CD4-positive, alpha-beta T cell (primary cell): ENCODE results near the gene SLC5A3. TPM values are rescaled to one million over a fixed set of nuclear protein-coding genes. Genes with fewer than 3 reads are reported as not detected.

Source experiments
- ATAC-seq: fragments of 200-7000 bp; cut with Tn5 transposase; one replicate; pipeline ENCODE4 v1.10.0; 2022; ENCODE audit warnings: mild to moderate bottlenecking; ENCODE audit not compliant: poor library complexity
- CTCF ChIA-PET: fragments of 350-600 bp; sonication (Branson Sonifier 250); formaldehyde crosslinking; loops from one replicate; lab custom pipeline; 2021; ENCODE audit warnings: antibody characterized with exemption, inconsistent platforms; lab: Charles Lee
- POLR2A ChIA-PET: fragments of 350-600 bp; sonication (Branson Sonifier 250); formaldehyde crosslinking; loops from one replicate; lab custom pipeline; 2021; ENCODE audit warnings: antibody characterized with exemption, inconsistent platforms; lab: Charles Lee
- DNase-seq, 14 experiments: peaks; one replicate each; pipeline ENCODE4 v3.0.0-alpha.2; 2013 to 2020; ENCODE audit warnings: mixed read lengths in 2 of 14
- H3K27ac ChIP-seq, 2 donors: one replicate each; pipeline versions ENCODE4 v1.5.1 to v1.7.0; 2013; ENCODE audit warnings: low read length in 2 of 2, low read depth in 1 of 2, mild to moderate bottlenecking in 1 of 2
- H3K27me3 ChIP-seq, 2 experiments: 1 replicate in 1 of 2; 2 replicates in 1 of 2; pipeline versions ENCODE4 v1.6.1 to v1.7.0; 2013; ENCODE audit warnings: low read length in 2 of 2, control low read depth in 1 of 2, mild to moderate bottlenecking in 1 of 2, moderate library complexity in 1 of 2; ENCODE audit not compliant: insufficient read depth in 2 of 2, control insufficient read depth in 1 of 2
- H3K36me3 ChIP-seq: one replicate; pipeline ENCODE4 v1.6.1; 2013; ENCODE audit warnings: low read length, control low read depth; ENCODE audit not compliant: insufficient read depth
- H3K4me1 ChIP-seq: one replicate; pipeline ENCODE4 v1.6.1; 2013; ENCODE audit warnings: low read length, control low read depth; ENCODE audit not compliant: insufficient read depth
- H3K4me3 ChIP-seq: one replicate; pipeline ENCODE4 v1.5.1; 2013; ENCODE audit warnings: mild to moderate bottlenecking, low read length, moderate library complexity
- H3K9me3 ChIP-seq, 2 experiments: 1 replicate in 1 of 2; 2 replicates in 1 of 2; pipeline versions ENCODE4 v1.6.1 to v1.7.0; 2013; ENCODE audit warnings: low read length in 2 of 2, mild to moderate bottlenecking in 2 of 2, control low read depth in 1 of 2, moderate library complexity in 1 of 2; ENCODE audit not compliant: control insufficient read depth in 1 of 2, insufficient read depth in 1 of 2
- H3K27ac Mint-ChIP-seq: one replicate; pipeline ENCODE4 v1.8.0; 2020; ENCODE audit warnings: mixed read lengths
- H3K27me3 Mint-ChIP-seq: one replicate; pipeline ENCODE4 v1.8.0; 2021; ENCODE audit warnings: mixed read lengths
- H3K36me3 Mint-ChIP-seq: one replicate; pipeline ENCODE4 v1.8.0; 2021; ENCODE audit warnings: low read depth, mixed read lengths
- H3K4me1 Mint-ChIP-seq: one replicate; pipeline ENCODE4 v1.8.0; 2021; ENCODE audit warnings: low read depth, mixed read lengths
- H3K4me3 Mint-ChIP-seq: one replicate; pipeline ENCODE4 v1.8.0; 2020; ENCODE audit warnings: mild to moderate bottlenecking, mixed read lengths
- H3K9me3 Mint-ChIP-seq: one replicate; pipeline ENCODE4 v1.8.0; 2020; ENCODE audit warnings: mixed read lengths
- CTCF ChIP-seq: fragments of 200-600 bp; IDR thresholded peaks from one replicate; pipeline ENCODE4 v1.8.0; 2022; ENCODE audit warnings: antibody characterized with exemption, mild to moderate bottlenecking
- intact Hi-C, 2 experiments: fragments of 100-400 bp; cut with DNase I in 1 of 2; cut with micrococcal nuclease in 1 of 2; formaldehyde crosslinking; loops; one replicate each; pipeline versions ENCODE4 v1.15.1 to v1.9.0; 2023 to 2025; cut with DNase I, micrococcal nuclease
- total RNA-seq, 174 experiments: library from RNA in 2 of 174; stranded (reverse) in 2 of 174; gene quantifications; one replicate each; pipeline ENCODE4 v1.2.3 and lab custom pipeline; 2021 to 2026

Gene SLC5A3
- total RNA-seq, 2 experiments from 2014 or later, result 4.6 to 4.9 TPM

GRCh38 chr21:34075760-34076660 lies 2.6 kb downstream of the SLC5A3 start:
- H3K27ac ChIP-seq, result no peak overlapping the region
- H3K4me1 ChIP-seq, result peaks cover 45% of the 10 kb centered on the region
- H3K27me3 ChIP-seq, result no peaks in the 10 kb centered on the region
- H3K4me3 ChIP-seq, result peak overlapping the region; percentile 63
- DNase-seq (peak in 3 of 14 experiments; percentile 23 to 26 (median 26)), ATAC-seq (no peak)
- Mint-ChIP-seq H3K4me1 (peaks cover 78% of the 10 kb centered on the region), H3K27me3 (no peaks in the 10 kb centered on the region), H3K9me3 (no peaks in the 10 kb centered on the region), H3K36me3 (peaks cover 33% of the 10 kb centered on the region), H3K4me3 (peak overlapping the region; percentile 89), H3K27ac (peak overlapping the region; percentile 88)
- H3K36me3 ChIP-seq, result peaks cover 3% of the 10 kb centered on the region
- ChIA-PET CTCF (interaction anchor here (1.0 to 3.6 kb wide), 4 partner anchors 12 to 152 kb away, joined by 3 to 18 read pairs (median 10); no protein-coding TSS in a partner anchor), POLR2A (interaction anchor here (0.8 to 4.2 kb wide), 9 partner anchors 15 to 152 kb away, joined by 3 to 40 read pairs (median 5); no protein-coding TSS in a partner anchor)
- intact Hi-C loops, result loop anchor here (1.0 to 10.0 kb wide), 8 partner anchors 51 to 431 kb away; partner anchors contain the start of genes CRYZL1 (in 1 of the 2) and ITSN1 (in 1 of the 2)
- H3K9me3 ChIP-seq, result no peaks in the 10 kb centered on the region
- TF ChIP-seq CTCF, result no peak

- no peaks in the 10 kb centered on the region for H3K9me3 ChIP-seq
- Mint-ChIP-seq H3K4me3 (peak overlapping the region; percentile 62), H3K9me3 (no peaks in the 10 kb centered on the region), H3K27me3 (no peaks in the 10 kb centered on the region), H3K4me1 (peaks cover 85% of the 10 kb centered on the region), H3K36me3 (peaks cover 39% of the 10 kb centered on the region), H3K27ac (peak overlapping the region; percentile 55)
- ChIA-PET POLR2A (interaction anchor here (1.0 to 1.9 kb wide), 2 partner anchors 14 to 140 kb away, joined by 4 to 5 read pairs; no protein-coding TSS in a partner anchor), CTCF (interaction anchor here (1.9 to 3.6 kb wide), 2 partner anchors 15 to 153 kb away, joined by 16 to 18 read pairs; no protein-coding TSS in a partner anchor)
- TF ChIP-seq CTCF, result no peak
- intact Hi-C loops, result loop anchor here (5.0 to 10.0 kb wide), 4 partner anchors 50 to 432 kb away; partner anchors contain the start of genes CRYZL1 (in 1 of the 2) and ITSN1 (in 1 of the 2)
- no peak overlapping the region for H3K27ac ChIP-seq
- no peak for DNase-seq
- H3K36me3 ChIP-seq, result peaks cover 4% of the 10 kb centered on the region
- H3K4me1 ChIP-seq, result peaks cover 45% of the 10 kb centered on the region
- H3K4me3 ChIP-seq, result no peak overlapping the region
- H3K27me3 ChIP-seq, result no peaks in the 10 kb centered on the region
- no peak for ATAC-seq
Observed at GRCh38 chr21:34076835-34077234, 3.5 kb downstream of the SLC5A3 start.

GRCh38 chr21:34077888-34078287 lies 4.5 kb downstream of the SLC5A3 start:
- Mint-ChIP-seq H3K4me3 (peak overlapping the region; percentile 60), H3K36me3 (peaks cover 44% of the 10 kb centered on the region), H3K9me3 (no peaks in the 10 kb centered on the region), H3K27ac (peak overlapping the region; percentile 48), H3K27me3 (no peaks in the 10 kb centered on the region), H3K4me1 (peaks cover 87% of the 10 kb centered on the region)
- ATAC-seq (no peak), DNase-seq (no peak)
- ChIA-PET POLR2A (interaction anchor here (1.4 to 2.0 kb wide), 4 partner anchors 13 to 129 kb away, joined by 4 to 14 read pairs (median 4); no protein-coding TSS in a partner anchor), CTCF (interaction anchor here (1.4 to 1.5 kb wide), 2 partner anchors 14 to 154 kb away, joined by 3 to 4 read pairs; no protein-coding TSS in a partner anchor)
- Histone ChIP-seq H3K4me3 (no peak overlapping the region), H3K9me3 (no peaks in the 10 kb centered on the region), H3K27ac (no peak overlapping the region), H3K27me3 (no peaks in the 10 kb centered on the region), H3K4me1 (peaks cover 38% of the 10 kb centered on the region), H3K36me3 (peaks cover 9% of the 10 kb centered on the region)
- intact Hi-C loops, result loop anchor here (5.0 to 10.0 kb wide), 4 partner anchors 49 to 433 kb away; partner anchors contain the start of genes CRYZL1 (in 1 of the 2) and ITSN1 (in 1 of the 2)
- no peak for TF ChIP-seq CTCF
